Peyer's patch (tissue), 4 donors: ENCODE data around the gene DNAJC28. TPM values are rescaled to one million over a fixed set of nuclear protein-coding genes. Genes with fewer than 3 reads are reported as not detected.
A peak's percentile ranks its signal among the peaks of the same experiment; 100 is the strongest.
"Not testable (repeated sequence)": the region's sequence is repeated elsewhere in the genome, so short reads cannot be mapped to it uniquely, and the experiment has no call there.

ENCODE experiments used
- DNase-seq, 3 donors: peaks; one replicate each; pipeline ENCODE4 v3.0.0-alpha.2; 2017 to 2019
- H3K27ac ChIP-seq, 4 donors: fragments of 200-600 bp; sonication (generic); one replicate each; pipeline ENCODE4 v1.5.1; 2016 to 2019
- H3K27me3 ChIP-seq, 2 donors: fragments of 200-600 bp; sonication (generic); one replicate each; pipeline ENCODE4 v1.5.1; 2019
- H3K36me3 ChIP-seq, 3 donors: fragments of 200-600 bp; sonication (generic); one replicate each; pipeline ENCODE4 v1.5.1; 2016 to 2019
- H3K4me1 ChIP-seq, 4 donors: fragments of 200-600 bp; sonication (generic); one replicate each; pipeline ENCODE4 v1.5.1; 2016 to 2019
- H3K4me3 ChIP-seq, 4 donors: fragments of 200-600 bp; sonication (generic); 1 replicate in 3 of 4; 2 replicates in 1 of 4; pipeline ENCODE4 v1.5.1; 2016 to 2019; ENCODE audit warnings: mild to moderate bottlenecking in 1 of 4
- H3K9me3 ChIP-seq, 4 donors: fragments of 200-600 bp; sonication (generic); one replicate each; pipeline ENCODE4 v1.5.1; 2016 to 2019; ENCODE audit warnings: mild to moderate bottlenecking in 1 of 4
- CTCF ChIP-seq, 6 experiments: fragments of 450-650 bp in 4 of 6; fragments of 200-600 bp in 2 of 6; sonication (generic) in 1 of 6; IDR thresholded peaks; one replicate each; pipeline ENCODE4 v1.5.1; 2017 to 2019; ENCODE audit warnings: antibody characterized with exemption in 6 of 6, mild to moderate bottlenecking in 3 of 6, moderate library complexity in 1 of 6
- POLR2A ChIP-seq, 2 donors: fragments of 450-650 bp; IDR thresholded peaks; one replicate each; pipeline ENCODE4 v1.5.1; 2017; ENCODE audit warnings: antibody characterized with exemption in 2 of 2, mild to moderate bottlenecking in 2 of 2, moderate library complexity in 2 of 2
- total RNA-seq, 4 donors: library from RNA; depleted of rRNA; stranded (reverse); fragments of >200 nt; gene quantifications; one replicate each; pipeline ENCODE4 v1.1.0, GENCODE V29; 2016

Gene DNAJC28
- total RNA-seq, 4 donors from 2014 or later, result 1.9 to 4.4 (median 2.5) TPM; not detected in 1

- no peak for TF ChIP-seq POLR2A (IDR thresholded peaks at IDR 0.05)
- TF ChIP-seq CTCF (IDR thresholded peaks at IDR 0.05), result no peak
These were observed 39.2 kb downstream of the DNAJC28 start for GRCh38 chr21:33452362-33452761.

GRCh38 chr21:33451634-33452071 is 39.9 kb downstream of the DNAJC28 start:
- peaks cover 0 to 25% (median 0%) of the 10 kb centered on the region in 3 donors for H3K36me3 ChIP-seq
- H3K27me3 ChIP-seq, result no peaks in the 10 kb centered on the region
- H3K4me3 ChIP-seq, result no peak overlapping the region
- H3K27ac ChIP-seq, result peak overlapping the region in 3 of 4 donors; percentile 1 to 70 (median 60)
- peak in 1 of 3 donors; percentile 52 for DNase-seq
- H3K4me1 ChIP-seq, result peaks cover 0 to 10% (median 3%) of the 10 kb centered on the region in 4 donors
- no peak for TF ChIP-seq CTCF (IDR thresholded peaks at IDR 0.05)
- peak in 1 of 2 donors; percentile 18 for TF ChIP-seq POLR2A (IDR thresholded peaks at IDR 0.05)
- H3K9me3 ChIP-seq, result no peaks in the 10 kb centered on the region

More at GRCh38 chr21:33452362-33452761, 39.2 kb downstream of the DNAJC28 start:
- DNase-seq, result no peak
- Histone ChIP-seq H3K36me3 (peaks cover 0 to 26% (median 0%) of the 10 kb centered on the region in 3 donors), H3K9me3 (no peaks in the 10 kb centered on the region), H3K4me1 (peaks cover 0 to 10% (median 3%) of the 10 kb centered on the region in 4 donors), H3K27me3 (no peaks in the 10 kb centered on the region), H3K27ac (peak overlapping the region in 3 of 4 donors; percentile 1 to 70 (median 60)), H3K4me3 (no peak overlapping the region)

GRCh38 chr21:33449616-33450015 is 41.9 kb downstream of the DNAJC28 start:
- H3K36me3 ChIP-seq, result peaks cover 0 to 24% (median 0%) of the 10 kb centered on the region in 3 donors
- no peaks in the 10 kb centered on the region for H3K27me3 ChIP-seq
- TF ChIP-seq POLR2A (IDR thresholded peaks at IDR 0.05) (no peak), CTCF (IDR thresholded peaks at IDR 0.05) (no peak)
- DNase-seq, result no peak
- H3K9me3 ChIP-seq, result no peaks in the 10 kb centered on the region
- no peak overlapping the region for H3K27ac ChIP-seq
- no peak overlapping the region for H3K4me3 ChIP-seq
- H3K4me1 ChIP-seq, result peaks cover 0 to 10% (median 3%) of the 10 kb centered on the region in 4 donors

- H3K4me1 ChIP-seq, H3K9me3 ChIP-seq, H3K4me3 ChIP-seq, H3K27ac ChIP-seq, H3K27me3 ChIP-seq, DNase-seq: not testable (repeated sequence)
- peaks cover 0 to 24% (median 0%) of the 10 kb centered on the region in 3 donors for H3K36me3 ChIP-seq
These were observed 44.9 kb downstream of the DNAJC28 start for GRCh38 chr21:33446620-33447019.

GRCh38 chr21:33444499-33444898 is 47.0 kb downstream of the DNAJC28 start:
- peaks cover 0 to 8% (median 2%) of the 10 kb centered on the region in 4 donors for H3K4me1 ChIP-seq
- no peak for DNase-seq

More at GRCh38 chr21:33444499-33444898, 47.0 kb downstream of the DNAJC28 start:
- Histone ChIP-seq H3K27me3 (no peaks in the 10 kb centered on the region), H3K9me3 (no peaks in the 10 kb centered on the region), H3K36me3 (peaks cover 0 to 24% (median 0%) of the 10 kb centered on the region in 3 donors), H3K27ac (peak overlapping the region in 1 of 4 donors; percentile 2), H3K4me3 (no peak overlapping the region)
- TF ChIP-seq POLR2A (IDR thresholded peaks at IDR 0.05) (no peak), CTCF (IDR thresholded peaks at IDR 0.05) (no peak)
